HG03469 (cell line): ENCODE measurements around the gene MASP2.
"Not testable (repeated sequence)": the region's sequence is repeated elsewhere in the genome, so short reads cannot be mapped to it uniquely, and the experiment has no call there.

Experiments used
- ATAC-seq: cut with Tn5 transposase; IDR thresholded peaks from one replicate; pipeline ENCODE4 v1.9.1; 2021; ENCODE audit warnings: mild to moderate bottlenecking, moderate library complexity, moderate number of reproducible peaks; ENCODE audit not compliant: unreplicated experiment

Gene MASP2

GRCh38 chr1:11058595-11059154 lies 11.6 kb upstream of the MASP2 start:
- no peak for ATAC-seq

DNA sequence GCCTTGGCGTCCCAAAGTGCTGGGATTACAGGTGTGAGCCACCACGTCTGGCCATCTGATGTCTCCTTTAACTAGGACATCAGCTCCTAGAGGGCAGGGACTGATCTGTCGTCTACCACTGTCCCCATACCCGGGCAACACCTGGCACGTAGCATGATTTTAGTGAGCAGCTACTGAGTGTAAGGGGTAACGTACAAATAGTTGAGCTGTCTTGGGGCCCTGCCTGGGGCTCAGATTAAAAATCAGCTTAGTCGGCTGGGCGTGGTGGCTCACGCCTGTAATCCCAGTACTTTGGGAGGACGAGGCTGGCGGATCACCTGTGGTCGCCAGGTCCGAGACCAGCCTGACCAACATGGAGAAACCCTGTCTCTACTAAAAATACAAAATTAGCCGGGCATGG lies 11.0 kb upstream of the MASP2 start:
- ATAC-seq, result no peak

DNA sequence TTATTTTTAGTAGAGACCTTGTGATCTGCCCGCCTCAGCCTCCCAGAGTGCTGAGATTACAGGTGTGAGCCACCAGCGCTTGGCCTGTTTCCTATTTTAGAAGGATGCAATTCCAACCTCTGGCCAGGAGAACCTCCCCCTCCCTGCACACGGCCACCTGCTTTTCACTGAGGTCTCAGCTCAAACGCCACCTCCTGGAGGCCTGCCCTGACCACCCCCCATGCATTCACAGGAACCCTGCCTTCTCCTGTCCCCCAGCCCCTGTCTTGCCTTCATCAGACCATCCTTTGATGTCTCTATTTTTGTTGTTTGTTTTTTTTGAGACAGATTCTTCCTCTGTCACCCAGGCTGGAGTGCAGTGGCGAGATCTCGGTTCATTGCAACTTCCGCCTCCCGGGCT lies 10.4 kb upstream of the MASP2 start:
- no peak for ATAC-seq

- ATAC-seq, result no peak
Observed at GRCh38 chr1:11056504-11056903, 9.5 kb upstream of the MASP2 start.

- ATAC-seq, result no peak
Observed at GRCh38 chr1:11055676-11056075, 8.6 kb upstream of the MASP2 start.

DNA sequence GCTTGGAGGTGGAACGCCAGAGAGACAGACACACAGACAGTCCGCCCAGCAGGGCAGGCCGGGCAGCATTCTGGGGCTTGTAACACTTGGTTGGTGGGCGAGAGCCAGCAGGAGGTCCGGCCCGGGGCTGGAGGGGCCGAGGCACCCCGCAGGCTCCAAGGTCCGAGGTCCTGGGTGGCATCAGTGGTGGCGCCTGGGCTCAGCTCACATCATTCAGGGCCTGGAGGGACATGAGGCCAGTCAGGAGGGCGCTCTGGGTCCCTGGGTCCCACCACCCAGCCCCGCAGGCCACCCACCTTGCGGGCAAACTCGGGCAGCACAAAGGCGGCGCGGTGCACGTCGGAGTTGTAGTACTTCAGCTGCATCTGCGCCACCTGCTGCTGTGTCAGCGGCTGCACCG lies 7.6 kb upstream of the MASP2 start:
- ATAC-seq, result no peak

DNA sequence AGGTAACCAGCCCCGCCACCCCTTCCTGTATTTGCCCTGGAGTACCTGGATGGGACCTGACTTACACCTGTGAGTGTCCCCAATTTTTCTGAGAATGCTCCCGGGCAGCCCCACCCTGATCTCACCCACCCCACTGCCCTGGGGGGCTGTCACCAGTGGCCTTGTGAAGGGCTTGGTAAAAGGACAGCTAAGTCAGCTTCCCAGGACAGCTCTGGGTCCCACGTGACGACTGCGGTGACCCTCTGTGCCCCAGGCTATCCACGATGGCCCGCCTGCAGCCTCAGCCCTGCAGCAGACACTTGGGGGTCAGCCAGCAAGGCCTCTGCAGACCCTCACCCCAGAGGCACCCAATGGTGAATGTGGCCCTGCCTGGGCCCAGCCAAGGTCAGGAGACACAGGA lies 7.1 kb upstream of the MASP2 start:
- ATAC-seq, result no peak

- ATAC-seq, result no peak
Observed at GRCh38 chr1:11053758-11054137, 6.7 kb upstream of the MASP2 start.

DNA sequence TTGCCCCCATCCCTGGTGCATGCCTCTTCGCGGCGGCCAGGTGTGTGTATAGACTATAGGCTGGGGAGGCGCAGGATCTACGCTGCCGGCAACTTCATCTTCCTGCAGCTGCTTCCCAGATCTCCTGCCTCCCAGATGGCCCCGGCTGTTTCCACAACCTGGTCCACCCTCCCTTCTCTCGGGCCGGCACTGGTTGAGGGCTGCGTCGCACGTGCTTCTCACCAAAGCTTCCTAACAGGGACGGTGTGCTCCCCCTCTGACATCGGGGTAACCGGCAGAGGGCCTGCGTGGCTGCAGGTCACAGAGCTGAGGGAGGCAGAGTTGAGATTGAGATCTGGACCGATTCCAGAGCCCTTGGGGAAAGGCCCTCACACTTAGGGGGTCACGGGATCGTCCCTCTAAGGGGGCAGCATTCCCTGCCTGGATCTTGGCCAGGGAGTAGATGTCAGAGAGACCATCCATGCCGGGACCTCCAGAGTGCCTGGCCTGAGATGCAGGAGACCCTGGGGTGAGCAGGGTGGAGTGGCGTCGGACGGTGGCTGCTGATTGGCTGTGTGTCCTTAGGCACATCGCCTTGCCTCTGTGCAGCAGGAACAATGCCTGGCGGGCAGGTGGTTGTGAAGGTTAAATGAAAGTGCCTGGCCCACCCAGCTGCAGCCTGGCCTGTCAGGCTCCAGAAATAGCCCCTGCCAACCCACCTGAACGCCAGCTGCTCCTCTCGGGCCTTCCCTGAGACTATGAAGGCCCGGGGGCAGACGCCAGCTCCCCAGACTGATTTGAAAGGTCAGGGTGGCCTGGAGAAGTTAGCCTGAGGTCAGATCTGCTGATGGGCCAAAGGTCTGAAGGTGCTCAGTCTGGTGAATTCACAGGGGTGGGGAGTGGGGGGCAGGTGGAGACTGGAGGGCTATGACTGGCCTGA lies 6.1 kb upstream of the MASP2 start:
- no peak for ATAC-seq

DNA sequence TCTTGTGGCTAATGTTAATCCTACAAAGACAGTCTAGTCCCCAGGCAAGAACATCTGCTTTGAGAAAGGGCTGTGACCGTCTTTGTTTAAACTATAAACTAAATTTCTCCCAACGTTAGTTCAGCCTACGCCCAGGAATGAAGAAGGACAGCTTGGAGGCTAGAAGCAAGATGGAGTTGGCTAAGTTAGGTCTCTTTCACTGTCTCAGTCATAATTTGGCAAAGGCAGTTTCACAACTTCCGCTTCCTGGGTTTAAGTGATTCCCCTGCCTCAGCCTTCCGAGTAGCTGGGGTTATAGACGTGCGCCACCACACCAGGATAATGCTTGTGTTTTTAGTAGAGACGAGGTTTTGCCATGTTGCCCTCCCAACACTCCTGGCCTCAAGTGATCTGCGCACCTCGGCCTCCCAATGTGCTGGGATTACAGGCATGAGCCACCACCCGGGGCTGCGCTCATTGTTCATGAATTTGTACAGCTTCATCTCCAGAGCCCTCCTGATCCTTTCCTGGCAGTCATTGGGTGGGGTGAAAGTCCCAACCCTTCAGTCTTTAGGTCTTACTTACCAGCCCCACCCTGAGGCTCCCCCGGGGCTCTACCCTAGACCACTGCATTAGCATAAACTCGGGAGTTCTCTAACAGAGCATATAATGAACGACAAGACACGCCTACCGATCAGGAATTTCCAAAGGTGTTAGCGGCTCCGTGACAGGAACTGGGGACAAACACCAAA lies 4.9 kb upstream of the MASP2 start:
- no peak for ATAC-seq

- not testable (repeated sequence) for ATAC-seq
Observed at GRCh38 chr1:11051121-11051520, 4.1 kb upstream of the MASP2 start.

GRCh38 chr1:11046270-11046566 lies 821 bp downstream of the MASP2 start:
- no peak for ATAC-seq

DNA sequence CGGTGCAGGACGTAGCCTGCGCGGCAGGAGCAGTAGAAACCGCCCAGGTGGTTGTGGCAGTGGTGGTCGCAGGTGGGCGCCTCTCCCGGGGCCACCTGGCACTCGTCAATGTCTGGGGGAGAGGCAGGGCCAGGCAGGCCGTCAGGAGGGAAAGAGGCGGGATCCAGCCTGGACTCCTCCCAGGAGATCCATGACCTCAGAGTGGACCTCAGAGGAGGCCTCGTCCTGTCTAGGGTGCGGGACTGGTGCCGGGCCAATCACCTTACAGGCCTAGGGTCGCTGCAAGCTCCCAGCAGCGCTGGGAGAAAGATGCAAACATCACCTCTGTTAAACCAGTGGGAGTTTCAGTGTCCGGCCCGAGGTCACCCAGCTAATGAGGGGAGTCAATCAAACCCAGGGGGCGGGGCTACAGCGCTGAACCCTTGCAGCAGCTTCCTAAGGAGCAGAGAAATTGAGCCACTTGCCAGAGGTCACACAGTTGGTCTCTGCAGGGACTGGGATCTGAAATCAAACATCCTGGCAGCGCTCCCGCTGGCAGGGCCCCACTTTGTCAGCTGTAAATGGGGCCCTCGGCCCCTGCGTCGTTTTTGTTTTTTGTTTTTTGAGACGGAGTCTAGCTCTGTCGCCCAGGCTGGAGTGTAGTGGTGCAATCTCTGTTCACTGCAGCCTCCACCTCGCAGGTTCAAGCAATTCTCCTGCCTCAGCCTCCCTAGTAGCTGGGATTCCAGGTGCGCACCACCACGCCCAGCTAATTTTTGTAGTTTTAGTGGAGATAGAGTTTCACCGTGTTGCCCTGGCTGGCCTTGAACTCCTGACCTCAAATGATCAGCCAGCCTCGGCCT lies 1.4 kb downstream of the MASP2 start:
- no peak for ATAC-seq

DNA sequence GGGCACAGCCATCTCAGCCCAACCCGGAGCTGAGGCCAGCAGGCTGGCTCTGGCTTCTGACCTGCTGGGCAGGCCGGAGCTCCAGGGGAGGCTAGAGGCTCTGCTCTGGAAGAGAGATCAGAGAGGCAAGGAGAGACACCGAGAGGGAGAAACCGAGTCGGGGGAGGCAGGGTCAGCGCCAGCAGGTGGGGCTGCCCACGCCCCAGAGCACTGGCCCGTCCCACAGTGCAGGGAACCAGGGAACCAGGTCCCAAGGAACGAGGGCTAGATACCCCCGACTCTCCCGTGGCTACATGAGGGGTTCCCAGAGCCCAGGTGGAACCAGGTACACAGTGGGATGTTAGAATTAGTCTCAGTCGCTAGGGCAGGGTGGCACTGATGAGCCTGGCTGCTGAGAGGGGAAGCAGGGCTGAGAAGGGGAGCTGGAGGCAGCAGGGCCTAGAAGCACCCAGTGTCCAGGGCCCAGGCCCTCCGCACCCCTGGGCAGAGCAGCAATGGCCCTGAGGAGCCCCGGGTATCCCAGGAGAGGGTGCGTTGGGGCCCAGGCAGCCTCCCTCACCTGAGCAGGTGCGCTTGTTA lies 2.1 kb downstream of the MASP2 start:
- no peak for ATAC-seq

- no peak for ATAC-seq
Observed at GRCh38 chr1:11044086-11044848, 2.8 kb downstream of the MASP2 start.

DNA sequence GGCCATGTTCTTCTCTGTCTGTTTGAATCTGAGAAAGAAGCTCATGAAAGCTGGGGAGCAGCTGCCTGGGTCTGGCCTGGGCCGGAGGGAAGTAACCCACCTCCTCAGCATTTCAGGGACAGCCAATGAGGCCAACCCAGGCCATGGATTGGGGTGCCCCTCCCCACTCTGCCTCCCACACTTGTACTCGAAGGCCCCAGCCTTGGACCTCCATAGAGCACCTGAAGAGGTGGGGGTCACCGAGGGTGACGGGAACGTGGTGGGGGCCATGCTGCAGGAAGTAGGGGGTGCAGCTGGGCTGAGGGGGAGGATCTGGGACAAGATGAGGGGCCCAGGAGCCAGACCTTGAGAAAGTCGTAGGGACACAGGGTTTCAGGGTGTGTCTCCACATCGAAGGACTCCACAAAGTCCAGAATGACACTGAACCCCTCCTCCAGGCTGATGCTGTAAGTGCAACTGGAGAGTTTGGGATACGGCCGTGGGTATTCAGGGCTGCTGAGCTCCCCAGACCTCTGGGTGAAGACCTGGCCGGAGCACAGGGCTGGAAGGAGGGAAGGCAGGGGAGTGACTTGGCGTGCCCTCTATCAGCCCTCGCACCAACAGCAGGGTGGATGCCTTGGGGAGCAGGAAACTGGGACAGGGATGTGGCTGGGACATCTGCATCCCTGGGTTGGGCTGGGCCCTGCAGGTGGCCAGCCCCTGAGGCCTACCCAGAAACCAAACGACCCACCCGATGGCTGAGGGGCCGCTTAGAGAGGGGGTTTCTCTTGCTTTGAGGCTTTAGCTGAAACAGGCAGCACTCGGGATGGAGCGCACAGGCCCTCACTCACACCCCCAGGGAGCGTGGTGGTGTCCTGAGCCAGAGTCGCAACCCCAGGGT lies 3.8 kb downstream of the MASP2 start:
- ATAC-seq, result no peak

- ATAC-seq, result no peak
Observed at GRCh38 chr1:11042065-11042464, 5.0 kb downstream of the MASP2 start.

DNA sequence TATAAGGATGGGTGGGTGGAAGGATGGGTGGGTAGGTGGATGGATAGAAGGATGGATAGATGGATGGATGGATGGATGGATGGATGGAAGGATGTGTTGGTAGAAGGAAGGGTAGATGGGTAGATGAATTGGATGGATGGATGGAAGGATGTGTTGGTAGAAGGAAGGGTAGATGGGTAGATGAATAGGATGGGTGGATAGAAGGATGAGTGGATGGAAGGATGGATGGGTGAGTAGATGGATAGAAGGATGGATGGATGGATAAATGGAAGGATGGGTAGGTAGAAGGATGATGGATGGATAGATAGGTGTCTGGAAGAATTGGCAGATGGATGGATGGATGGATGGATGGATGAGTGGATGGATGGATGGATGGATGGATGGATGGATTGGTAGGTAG lies 6.0 kb downstream of the MASP2 start:
- no peak for ATAC-seq

GRCh38 chr1:11040105-11040429 lies 7.0 kb downstream of the MASP2 start:
- ATAC-seq, result not testable (repeated sequence)
